ENCODE measurements around the gene ABHD4. TPM values are rescaled to one million over a fixed set of nuclear protein-coding genes. Genes with fewer than 3 reads are reported as not detected.
"Not testable (repeated sequence)": the region's sequence is repeated elsewhere in the genome, so short reads cannot be mapped to it uniquely, and the experiment has no call there.

Gene ABHD4
- polyA plus RNA-seq, 2 of the 4 experiments (the other 2 are of a cell fraction) = 58.3 to 70.7 TPM

- no peak for TF ChIP-seq REST (IDR thresholded peaks at IDR 0.05)
- TF ChIP-seq, protein P1, sequence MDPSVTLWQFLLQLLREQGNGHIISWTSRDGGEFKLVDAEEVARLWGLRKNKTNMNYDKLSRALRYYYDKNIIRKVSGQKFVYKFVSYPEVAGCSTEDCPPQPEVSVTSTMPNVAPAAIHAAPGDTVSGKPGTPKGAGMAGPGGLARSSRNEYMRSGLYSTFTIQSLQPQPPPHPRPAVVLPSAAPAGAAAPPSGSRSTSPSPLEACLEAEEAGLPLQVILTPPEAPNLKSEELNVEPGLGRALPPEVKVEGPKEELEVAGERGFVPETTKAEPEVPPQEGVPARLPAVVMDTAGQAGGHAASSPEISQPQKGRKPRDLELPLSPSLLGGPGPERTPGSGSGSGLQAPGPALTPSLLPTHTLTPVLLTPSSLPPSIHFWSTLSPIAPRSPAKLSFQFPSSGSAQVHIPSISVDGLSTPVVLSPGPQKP (IDR thresholded peaks at IDR 0.05; ENCODE audit: low read depth, low read length) = no peak
Observed at GRCh38 chr14:22587247-22587646, 10.9 kb upstream of the ABHD4 start (continued).

GRCh38 chr14:22587677-22588422 is 10.2 kb upstream of the ABHD4 start:
- not testable (repeated sequence) for FAIRE-seq
- POLR2A ChIA-PET = interaction anchor here (1.8 kb wide), 1 partner anchor 65 kb away, joined by 8 read pairs; no protein-coding TSS in a partner anchor
- CTCF ChIA-PET = interaction anchor here (0.6 to 10.2 kb wide), 7 partner anchors 13 to 225 kb away, joined by 3 to 102 read pairs (median 8); partner anchors contain the start of gene ABHD4

GRCh38 chr14:22588526-22589095 is 9.5 kb upstream of the ABHD4 start:
- no peaks in the 10 kb centered on the region for H3K9me3 ChIP-seq
- H3K4me3 ChIP-seq = peak overlapping the region; percentile 80
- under 1% methylated on average over 17 of the region's 17 CpGs for WGBS (ENCODE audit: missing lambda C conversion rate)
- ChIA-PET CTCF (interaction anchor here (0.6 to 10.2 kb wide), 15 partner anchors 8 to 294 kb away, joined by 3 to 102 read pairs (median 5); partner anchors contain the start of genes ABHD4, OR6J1 and REM2), POLR2A (interaction anchor here (0.7 to 2.4 kb wide), 14 partner anchors 10 to 507 kb away, joined by 3 to 42 read pairs (median 7); partner anchors contain the start of genes ABHD4, ACIN1 and C14orf119)
- FAIRE-seq (no peak), DNase-seq (ENCODE audit: low read depth in 1 of 2, low spot score in 1 of 2) (no peak), ATAC-seq (peak in 1 of 2 experiments; percentile 58; a peak in 2 of 6 replicates)
- H3K27ac ChIP-seq = peak overlapping the region; percentile 79 to 89
- TF ChIP-seq REST (IDR thresholded peaks at IDR 0.05) (no peak), CEBPB (IDR thresholded peaks at IDR 0.05) (no peak), SREBF2 (IDR thresholded peaks at IDR 0.05) (no peak), EHF (CRISPR knock-in tag; IDR thresholded peaks at IDR 0.05) (no peak), ZC3H11A (IDR thresholded peaks at IDR 0.05) (no peak), RNF2 (IDR thresholded peaks at IDR 0.05; ENCODE audit: borderline replicate concordance, low read depth) (no peak), EP300 (IDR thresholded peaks at IDR 0.05) (no peak), CBX2 (IDR thresholded peaks at IDR 0.05; ENCODE audit: borderline replicate concordance, low read depth) (no peak), FOXS1 (CRISPR knock-in tag; IDR thresholded peaks at IDR 0.05) (no peak), HOXB13 (CRISPR knock-in tag; IDR thresholded peaks at IDR 0.05; ENCODE audit: low read depth) (no peak), JUN (IDR thresholded peaks at IDR 0.05) (peak in 1 of 2 experiments; percentile 6; a peak in 1 of 5 replicates), HOXB5 (CRISPR knock-in tag; IDR thresholded peaks at IDR 0.05) (no peak), PHF8 (IDR thresholded peaks at IDR 0.05; ENCODE audit: borderline replicate concordance, low read depth) (peak; percentile 71; the same call in 1 of the 2 replicates)
- TF ChIP-seq, protein P1 (IDR thresholded peaks at IDR 0.05; ENCODE audit: low read depth, low read length) = no peak
- H3K4me2 ChIP-seq = peak overlapping the region; percentile 93
- H3K4me1 ChIP-seq = peaks cover 32% of the 10 kb centered on the region

More at GRCh38 chr14:22587677-22588422, 10.2 kb upstream of the ABHD4 start:
- H3K9me3 ChIP-seq; DNase-seq (ENCODE audit: low read depth in 1 of 2, low spot score in 1 of 2); ATAC-seq: not testable (repeated sequence)
- WGBS (ENCODE audit: missing lambda C conversion rate) = 80% methylated on average over 10 of the region's 10 CpGs
- Histone ChIP-seq H3K4me2 (peak overlapping the region; percentile 93), H3K4me1 (peaks cover 32% of the 10 kb centered on the region), H3K4me3 (peak overlapping the region; percentile 80), H3K27ac (peak overlapping the region; percentile 79 to 89; a peak in 5 of 6 replicates)

Measured in A549 (cell line).